ENCODE measurements around the gene FLOT2. TPM values are rescaled to one million over a fixed set of nuclear protein-coding genes. Genes with fewer than 3 reads are reported as not detected.
A peak's percentile ranks its signal among the peaks of the same experiment; 100 is the strongest.

FLOT2 gene
- total and polyA plus RNA-seq, 4 donors, result 46.2 to 226 (median 121) TPM

DNA sequence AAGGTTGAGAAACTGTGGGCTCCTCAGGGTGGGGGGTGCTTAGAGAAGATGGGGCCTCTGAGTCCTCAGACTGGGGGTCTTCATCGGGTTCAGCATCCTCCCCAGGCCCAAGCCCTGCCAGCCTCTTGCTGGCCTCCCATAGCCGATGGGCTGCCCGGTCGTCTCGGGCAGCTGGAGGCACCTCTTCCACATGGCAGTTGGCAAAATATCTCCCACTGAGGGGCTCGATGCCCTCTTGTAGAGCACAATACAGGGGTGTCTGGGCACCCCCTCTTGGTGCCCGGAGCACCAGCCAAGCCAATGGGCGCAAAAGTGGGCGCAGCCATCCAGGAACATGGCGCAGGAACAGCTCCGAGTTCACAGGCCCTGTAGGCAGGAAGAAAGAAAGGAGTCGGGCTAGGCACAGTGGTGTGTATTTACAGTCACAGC is 1.0 kb upstream of the FLOT2 start:
- Histone ChIP-seq H3K27ac (ENCODE audit: low read depth in 1 of 2, low read length in 1 of 2) (peak overlapping the region in 1 of 2 donors; percentile 94), H3K36me3 (ENCODE audit: control insufficient read depth in 4 of 4, insufficient read depth in 4 of 4, low read length in 4 of 4) (peaks cover 0 to 2% (median under 1%) of the 10 kb centered on the region in 4 donors), H3K9ac (ENCODE audit: insufficient read depth in 1 of 2, low read length in 2 of 2) (no peak overlapping the region), H3K4me1 (ENCODE audit: control insufficient read depth in 5 of 5, insufficient read depth in 5 of 5, low read length in 5 of 5) (peaks cover 0 to 16% (median 10%) of the 10 kb centered on the region in 5 donors), H3K4me3 (no peak overlapping the region), H3K9me3 (ENCODE audit: control insufficient read depth in 4 of 4, insufficient read depth in 3 of 4, low read length in 3 of 4) (no peaks in the 10 kb centered on the region), H3K27me3 (ENCODE audit: control insufficient read depth in 3 of 3, insufficient read depth in 3 of 3, low read length in 2 of 3) (no peaks in the 10 kb centered on the region)
- WGBS, 2 donors, result 89 to 92% methylated on average over 12 of the region's 12 CpGs
- ATAC-seq (ENCODE audit: insufficient read depth, low FRiP score) (no peak), DNase-seq (no peak)
- TF ChIP-seq, protein P1, sequence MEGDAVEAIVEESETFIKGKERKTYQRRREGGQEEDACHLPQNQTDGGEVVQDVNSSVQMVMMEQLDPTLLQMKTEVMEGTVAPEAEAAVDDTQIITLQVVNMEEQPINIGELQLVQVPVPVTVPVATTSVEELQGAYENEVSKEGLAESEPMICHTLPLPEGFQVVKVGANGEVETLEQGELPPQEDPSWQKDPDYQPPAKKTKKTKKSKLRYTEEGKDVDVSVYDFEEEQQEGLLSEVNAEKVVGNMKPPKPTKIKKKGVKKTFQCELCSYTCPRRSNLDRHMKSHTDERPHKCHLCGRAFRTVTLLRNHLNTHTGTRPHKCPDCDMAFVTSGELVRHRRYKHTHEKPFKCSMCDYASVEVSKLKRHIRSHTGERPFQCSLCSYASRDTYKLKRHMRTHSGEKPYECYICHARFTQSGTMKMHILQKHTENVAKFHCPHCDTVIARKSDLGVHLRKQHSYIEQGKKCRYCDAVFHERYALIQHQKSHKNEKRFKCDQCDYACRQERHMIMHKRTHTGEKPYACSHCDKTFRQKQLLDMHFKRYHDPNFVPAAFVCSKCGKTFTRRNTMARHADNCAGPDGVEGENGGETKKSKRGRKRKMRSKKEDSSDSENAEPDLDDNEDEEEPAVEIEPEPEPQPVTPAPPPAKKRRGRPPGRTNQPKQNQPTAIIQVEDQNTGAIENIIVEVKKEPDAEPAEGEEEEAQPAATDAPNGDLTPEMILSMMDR (IDR thresholded peaks at IDR 0.05; ENCODE audit: control extremely low read depth, extremely low read depth), result no peak

DNA sequence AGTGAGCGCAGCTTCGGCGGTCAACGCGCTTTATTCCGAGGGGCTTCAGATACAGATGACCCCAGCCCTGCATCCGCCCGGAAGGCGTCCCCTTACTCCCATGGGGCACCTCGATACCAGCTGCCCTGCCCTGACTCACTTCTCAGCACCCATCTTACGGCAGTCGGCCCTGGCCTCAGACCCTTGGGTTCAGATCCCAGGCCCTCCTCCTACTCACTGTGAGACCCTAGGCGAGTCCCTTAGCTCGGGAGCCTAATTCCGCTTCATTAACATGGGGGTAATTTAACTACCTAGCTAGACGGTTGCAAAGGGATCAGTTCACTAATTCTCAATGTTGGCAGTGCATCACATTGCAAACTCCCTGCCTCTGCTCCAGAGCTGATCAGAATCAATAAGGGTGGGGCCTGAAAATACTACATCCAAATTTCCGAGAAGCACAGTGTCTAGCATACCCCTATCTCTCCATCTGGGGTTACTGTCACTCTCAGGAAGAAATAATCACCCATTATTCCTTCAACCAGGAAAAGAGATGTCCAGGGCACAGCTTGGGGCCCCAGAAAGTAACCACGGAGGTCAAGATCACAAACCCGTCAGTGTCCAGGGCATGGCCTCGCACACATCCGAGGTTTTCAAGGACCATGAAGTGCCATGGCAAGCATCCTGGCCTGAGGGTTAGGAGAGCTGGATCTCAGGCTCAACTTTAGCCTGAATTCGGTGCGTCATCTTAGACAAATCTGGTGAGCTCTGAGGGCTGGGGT is 415 bp upstream of the FLOT2 start:
- Histone ChIP-seq H3K27ac (ENCODE audit: low read depth in 1 of 2, low read length in 1 of 2) (peak overlapping the region; percentile 84 to 94), H3K4me3 (peak overlapping the region; percentile 93), H3K4me1 (ENCODE audit: control insufficient read depth in 5 of 5, insufficient read depth in 5 of 5, low read length in 5 of 5) (peaks cover 0 to 16% (median 5%) of the 10 kb centered on the region in 5 donors), H3K36me3 (ENCODE audit: control insufficient read depth in 4 of 4, insufficient read depth in 4 of 4, low read length in 4 of 4) (peaks cover 0 to 2% (median under 1%) of the 10 kb centered on the region in 4 donors), H3K9me3 (ENCODE audit: control insufficient read depth in 4 of 4, insufficient read depth in 3 of 4, low read length in 3 of 4) (no peaks in the 10 kb centered on the region), H3K27me3 (ENCODE audit: control insufficient read depth in 3 of 3, insufficient read depth in 3 of 3, low read length in 2 of 3) (no peaks in the 10 kb centered on the region), H3K9ac (ENCODE audit: insufficient read depth in 1 of 2, low read length in 2 of 2) (peak overlapping the region; percentile 8 to 87)
- WGBS, 2 donors, result 17 to 21% methylated on average over 23 of the region's 23 CpGs
- ATAC-seq (ENCODE audit: insufficient read depth, low FRiP score), result no peak
- TF ChIP-seq, protein P1 (IDR thresholded peaks at IDR 0.05; ENCODE audit: control extremely low read depth, extremely low read depth), result no peak
- DNase-seq, result no peak

DNA sequence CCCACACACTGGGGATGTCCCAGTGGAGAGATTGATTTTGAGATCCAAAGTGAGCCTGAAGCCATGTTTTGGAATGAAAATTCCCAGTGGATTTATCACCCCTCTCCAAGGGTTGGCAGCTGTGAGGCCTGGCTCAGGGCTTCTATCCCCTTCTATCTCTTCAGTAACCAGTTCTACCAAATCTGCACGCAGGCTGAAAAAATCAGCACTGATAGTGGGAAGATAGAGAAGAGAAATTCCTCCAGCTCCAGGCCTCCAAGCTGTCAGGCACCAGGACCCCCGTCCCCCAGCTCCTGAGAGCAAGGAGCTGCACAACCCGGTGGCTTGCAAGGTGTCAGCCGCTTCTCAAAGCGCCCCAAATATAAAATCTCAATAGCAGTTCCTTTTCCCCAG is 1.0 kb downstream of the FLOT2 start:
- 5 to 11% methylated on average over 5 of the region's 5 CpGs for WGBS, 2 donors
- Histone ChIP-seq H3K27ac (ENCODE audit: low read depth in 1 of 2, low read length in 1 of 2) (peak overlapping the region; percentile 84 to 94), H3K9me3 (ENCODE audit: control insufficient read depth in 4 of 4, insufficient read depth in 3 of 4, low read length in 3 of 4) (no peaks in the 10 kb centered on the region), H3K4me1 (ENCODE audit: control insufficient read depth in 5 of 5, insufficient read depth in 5 of 5, low read length in 5 of 5) (peaks cover 0 to 25% (median 5%) of the 10 kb centered on the region in 5 donors), H3K36me3 (ENCODE audit: control insufficient read depth in 4 of 4, insufficient read depth in 4 of 4, low read length in 4 of 4) (peaks cover 0 to 5% (median under 1%) of the 10 kb centered on the region in 4 donors), H3K4me3 (peak overlapping the region; percentile 93), H3K9ac (ENCODE audit: insufficient read depth in 1 of 2, low read length in 2 of 2) (no peak overlapping the region), H3K27me3 (ENCODE audit: control insufficient read depth in 3 of 3, insufficient read depth in 3 of 3, low read length in 2 of 3) (no peaks in the 10 kb centered on the region)
- DNase-seq, result no peak
- ATAC-seq (ENCODE audit: insufficient read depth, low FRiP score), result no peak
- TF ChIP-seq, protein P1 (IDR thresholded peaks at IDR 0.05; ENCODE audit: control extremely low read depth, extremely low read depth), result no peak
